ENCODE measurements around the gene ARL5A. TPM values are rescaled to one million over a fixed set of nuclear protein-coding genes. Genes with fewer than 3 reads are reported as not detected.
A peak's percentile ranks its signal among the peaks of the same experiment; 100 is the strongest.

The ARL5A gene
- polyA plus RNA-seq, 5 donors, result 36.4 to 57.9 (median 44.1) TPM

GRCh38 chr2:151842830-151843690 is 14.8 kb upstream of the ARL5A start:
- no peak for DNase-seq

GRCh38 chr2:151841047-151841424 is 12.8 kb upstream of the ARL5A start:
- no peak for DNase-seq

GRCh38 chr2:151840216-151841046 is 12.2 kb upstream of the ARL5A start:
- DNase-seq, result no peak

- no peak for DNase-seq
Measured at GRCh38 chr2:151837926-151838325, 9.7 kb upstream of the ARL5A start.

GRCh38 chr2:151833984-151834383 is 5.8 kb upstream of the ARL5A start:
- DNase-seq, result no peak

GRCh38 chr2:151830961-151831360 is 2.7 kb upstream of the ARL5A start:
- no peak for DNase-seq

GRCh38 chr2:151828890-151829324 is 686 bp upstream of the ARL5A start:
- DNase-seq, result no peak

- DNase-seq, result peak; percentile 30 to 35
Measured at GRCh38 chr2:151827564-151828142, 568 bp downstream of the ARL5A start.

- DNase-seq, result no peak
Measured at GRCh38 chr2:151826737-151827157, 1.5 kb downstream of the ARL5A start.

- no peak for DNase-seq
Measured at GRCh38 chr2:151824886-151825285, 3.3 kb downstream of the ARL5A start.

GRCh38 chr2:151823651-151824050 is 4.6 kb downstream of the ARL5A start:
- no peak for DNase-seq

- DNase-seq, result no peak
Measured at GRCh38 chr2:151819920-151820319, 8.3 kb downstream of the ARL5A start.

- DNase-seq, result no peak
Measured at GRCh38 chr2:151817929-151818328, 10.3 kb downstream of the ARL5A start.

GRCh38 chr2:151816843-151817242 is 11.4 kb downstream of the ARL5A start:
- DNase-seq, result no peak

- DNase-seq, result no peak
Measured at GRCh38 chr2:151815821-151816489, 12.3 kb downstream of the ARL5A start.

- DNase-seq, result no peak
Measured at GRCh38 chr2:151810489-151810888, 17.7 kb downstream of the ARL5A start.

- DNase-seq, result no peak
Measured at GRCh38 chr2:151809073-151809383, 19.2 kb downstream of the ARL5A start.

GRCh38 chr2:151808258-151809072 is 19.8 kb downstream of the ARL5A start:
- DNase-seq, result no peak

GRCh38 chr2:151805961-151806360 is 22.3 kb downstream of the ARL5A start:
- no peak for DNase-seq

- DNase-seq, result no peak
Measured at GRCh38 chr2:151805343-151805742, 22.9 kb downstream of the ARL5A start.

GRCh38 chr2:151803811-151804210 is 24.4 kb downstream of the ARL5A start:
- DNase-seq, result no peak

Data from right lung (tissue), 5 donors.